Pons (tissue), 1 donor: Measurements from ENCODE around the gene SETDB2.

Experiments
- DNase-seq: peaks from one replicate; pipeline ENCODE4 v3.0.0-alpha.2; 2016; ENCODE audit warnings: low spot score

SETDB2 gene

DNA sequence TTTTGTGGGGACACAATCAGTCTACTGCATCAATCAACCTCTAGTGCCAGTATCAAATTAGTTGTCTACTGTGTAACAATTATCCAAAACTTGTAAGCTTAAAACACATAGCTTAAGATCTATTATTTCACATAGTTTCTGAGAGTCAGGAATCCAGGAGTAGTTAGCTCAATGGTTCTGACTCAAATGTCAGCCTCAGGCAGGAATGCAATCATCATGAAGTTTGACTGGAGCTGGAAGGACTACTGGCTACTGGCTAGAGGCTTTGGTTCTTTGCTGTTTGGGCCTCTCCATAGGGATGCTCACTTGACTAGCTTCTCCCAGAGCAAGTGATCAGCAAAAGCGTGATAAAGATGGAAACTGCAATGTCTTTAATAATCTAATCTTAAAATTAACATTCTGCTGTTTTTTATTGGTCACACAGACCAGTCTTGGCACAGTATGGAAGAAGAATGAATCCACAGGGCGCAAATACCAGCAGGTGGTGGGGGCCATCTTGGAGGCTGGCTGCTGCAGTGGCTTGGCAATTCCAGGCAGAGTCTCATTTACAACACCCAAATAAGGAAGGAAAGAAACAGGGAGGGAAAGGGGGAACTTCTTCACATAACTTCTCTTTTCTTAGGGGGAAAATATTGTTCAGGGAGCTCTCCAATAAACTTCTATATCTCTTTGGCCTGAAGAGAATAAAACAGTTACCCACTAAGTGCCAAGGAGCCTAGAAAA lies 15.9 kb upstream of the SETDB2 start:
- DNase-seq, result no peak

- no peak for DNase-seq
These were observed 15.0 kb upstream of the SETDB2 start for GRCh38 chr13:49429121-49429520.

DNA sequence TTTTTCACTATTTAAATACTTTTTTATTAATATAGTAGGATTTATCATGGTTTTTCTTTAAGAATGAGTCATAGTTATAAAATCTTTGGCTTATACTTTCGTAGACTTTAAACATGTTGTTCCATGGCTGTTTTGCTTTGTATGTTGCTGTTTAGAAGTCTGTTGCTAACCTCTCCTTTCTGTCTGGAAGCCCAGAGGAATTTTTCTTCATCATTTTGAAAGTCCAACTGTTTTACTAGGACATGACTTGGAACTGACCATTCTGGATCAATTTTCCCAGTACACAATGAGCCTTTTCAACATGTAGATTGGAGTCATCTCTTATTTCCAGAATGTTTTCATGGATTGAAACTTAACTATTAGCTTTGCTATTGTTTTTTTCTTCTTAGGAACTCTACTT lies 8.1 kb upstream of the SETDB2 start:
- DNase-seq, result no peak

DNA sequence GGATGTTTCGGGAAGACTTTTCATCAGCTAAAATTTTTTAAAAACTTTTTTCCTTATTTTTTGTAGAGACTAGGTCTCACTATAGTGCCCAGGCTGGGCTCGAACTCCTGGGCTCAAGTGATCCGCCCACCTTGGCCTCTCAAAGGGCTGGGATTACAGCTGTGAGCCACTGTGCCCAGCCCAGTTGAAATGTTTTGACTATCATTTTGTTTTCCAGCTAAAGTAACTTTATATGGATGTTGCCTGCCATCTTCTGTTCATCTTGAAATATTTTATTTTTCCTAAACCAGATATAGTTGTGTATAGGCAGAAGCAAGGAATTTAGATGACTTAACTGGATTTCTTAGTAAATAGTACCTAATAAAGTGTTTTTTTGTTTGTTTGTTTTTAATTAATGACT lies 7.2 kb upstream of the SETDB2 start:
- DNase-seq, result peak; percentile 77

- DNase-seq, result no peak
These were observed 6.4 kb upstream of the SETDB2 start for GRCh38 chr13:49437705-49438104.

DNA sequence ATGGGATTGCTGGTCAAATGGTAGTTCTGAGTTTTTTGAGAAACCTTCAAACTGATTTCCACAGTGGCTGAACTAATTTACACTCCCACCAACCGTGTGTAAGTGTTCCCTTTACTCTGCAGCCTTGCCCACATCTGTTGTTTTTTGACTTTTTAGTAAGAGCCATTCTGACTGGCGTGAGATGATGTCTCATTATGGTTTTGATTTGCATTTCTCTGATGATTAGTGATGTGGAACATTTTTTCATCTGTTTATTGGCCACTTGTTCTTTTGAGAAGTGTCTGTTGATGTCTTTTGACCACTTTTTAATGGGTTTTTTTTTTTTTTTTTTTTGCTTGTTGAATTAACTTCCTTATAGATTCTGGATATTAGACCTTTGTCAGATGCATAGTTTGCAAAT lies 4.5 kb upstream of the SETDB2 start:
- DNase-seq, result no peak

DNA sequence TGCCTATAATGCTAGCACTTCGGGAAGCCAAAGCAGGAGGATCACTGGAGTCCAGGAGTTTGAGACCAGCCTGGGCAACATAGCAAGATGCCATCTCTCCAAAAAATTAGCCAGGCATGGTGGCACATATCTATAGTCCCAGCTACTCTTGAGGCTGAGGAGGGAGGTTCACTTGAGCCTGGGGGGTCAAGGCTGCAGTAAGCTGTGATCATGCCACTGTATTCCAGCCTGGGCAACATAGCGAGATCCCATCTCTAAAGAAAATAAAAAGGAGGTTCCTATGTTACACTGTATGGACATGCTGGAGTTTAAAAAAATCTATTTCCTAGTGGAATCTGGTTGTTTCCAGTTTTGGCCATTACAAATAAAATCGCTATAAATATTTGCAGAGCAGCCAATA lies 2.8 kb upstream of the SETDB2 start:
- DNase-seq, result no peak

GRCh38 chr13:49441846-49442245 lies 2.2 kb upstream of the SETDB2 start:
- no peak for DNase-seq

GRCh38 chr13:49443357-49443703 lies 744 bp upstream of the SETDB2 start:
- DNase-seq, result peak; percentile 72

GRCh38 chr13:49444524-49445395 lies 686 bp downstream of the SETDB2 start:
- peak; percentile 71 for DNase-seq

GRCh38 chr13:49446473-49446872 lies 2.4 kb downstream of the SETDB2 start:
- DNase-seq, result no peak

GRCh38 chr13:49448753-49449152 lies 4.7 kb downstream of the SETDB2 start:
- DNase-seq, result no peak

GRCh38 chr13:49450105-49450819 lies 6.2 kb downstream of the SETDB2 start:
- no peak for DNase-seq

- DNase-seq, result no peak
These were observed 8.8 kb downstream of the SETDB2 start for GRCh38 chr13:49452725-49453457.

GRCh38 chr13:49453465-49453864 lies 9.4 kb downstream of the SETDB2 start:
- DNase-seq, result no peak

- DNase-seq, result no peak
These were observed 10.4 kb downstream of the SETDB2 start for GRCh38 chr13:49454388-49455006.

- no peak for DNase-seq
These were observed 10.9 kb downstream of the SETDB2 start for GRCh38 chr13:49455007-49455398.

GRCh38 chr13:49456156-49456555 lies 12.1 kb downstream of the SETDB2 start:
- no peak for DNase-seq

- DNase-seq, result no peak
These were observed 13.1 kb downstream of the SETDB2 start for GRCh38 chr13:49457221-49457620.

- no peak for DNase-seq
These were observed 15.5 kb downstream of the SETDB2 start for GRCh38 chr13:49459580-49459979.

DNA sequence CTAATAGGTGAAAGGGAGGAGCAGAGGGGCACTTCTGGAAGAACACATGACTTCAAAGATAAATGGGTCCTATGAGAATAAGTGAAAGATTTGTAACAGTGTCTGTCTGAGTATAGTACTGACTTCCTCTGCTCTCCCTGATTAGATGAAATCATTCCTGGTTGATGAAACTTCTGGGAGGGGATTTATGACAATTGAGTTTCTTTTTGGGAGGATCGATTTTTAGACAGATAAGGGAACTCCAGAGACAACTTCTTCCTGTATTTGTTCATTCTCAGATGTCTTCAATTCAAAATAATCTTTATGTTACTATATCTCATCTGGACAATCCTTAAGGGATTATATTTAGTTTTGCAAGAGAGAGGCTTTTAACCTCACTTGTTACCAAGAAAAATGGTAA lies 20.0 kb downstream of the SETDB2 start:
- no peak for DNase-seq
